CD14-positive monocyte (primary cell): Measurements from ENCODE around the gene SLPI. TPM values are rescaled to one million over a fixed set of nuclear protein-coding genes. Genes with fewer than 3 reads are reported as not detected.
A peak's percentile ranks its signal among the peaks of the same experiment; 100 is the strongest.

Experiments used
- DNase-seq, 3 donors: peaks; one replicate each; pipeline ENCODE4 v3.0.0-alpha.2; 2011 to 2022
- H2AFZ ChIP-seq: 2 replicates; pipeline ENCODE4 v1.6.0; 2012; ENCODE audit warnings: mild to moderate bottlenecking, low read depth, low read length, inconsistent platforms; ENCODE audit not compliant: insufficient read depth, poor library complexity, severe bottlenecking
- H3K27ac ChIP-seq, 2 donors: 1 replicate in 1 of 2; 2 replicates in 1 of 2; pipeline ENCODE4 v1.5.1; 2012 to 2013; ENCODE audit warnings: low read length in 2 of 2, control low read depth in 1 of 2, inconsistent platforms in 1 of 2, low read depth in 1 of 2, mild to moderate bottlenecking in 1 of 2
- H3K27me3 ChIP-seq, 2 donors: one replicate each; pipeline versions ENCODE4 v1.6.0 to v1.6.1; 2011 to 2013; ENCODE audit warnings: low read length in 2 of 2; ENCODE audit not compliant: control insufficient read depth in 2 of 2, insufficient read depth in 2 of 2
- H3K36me3 ChIP-seq, 2 donors: replicated peaks in 1 of 2; 1 replicate in 1 of 2; 2 replicates in 1 of 2; pipeline versions ENCODE4 v1.5.1 to v1.6.1; 2012 to 2013; ENCODE audit warnings: low read length in 2 of 2, control low read depth in 1 of 2, inconsistent platforms in 1 of 2, mild to moderate bottlenecking in 1 of 2; ENCODE audit not compliant: insufficient read depth in 2 of 2, control insufficient read depth in 1 of 2
- H3K4me1 ChIP-seq, 2 donors: 1 replicate in 1 of 2; 2 replicates in 1 of 2; pipeline versions ENCODE4 v1.5.1 to v1.6.1; 2012 to 2013; ENCODE audit warnings: low read length in 2 of 2, control low read depth in 1 of 2, inconsistent platforms in 1 of 2, mild to moderate bottlenecking in 1 of 2, moderate library complexity in 1 of 2; ENCODE audit not compliant: insufficient read depth in 2 of 2, control insufficient read depth in 1 of 2
- H3K4me2 ChIP-seq: replicated peaks from 2 replicates; pipeline ENCODE3; 2012; ENCODE audit warnings: low read length, moderate library complexity, mild to moderate bottlenecking; ENCODE audit not compliant: poor library complexity, severe bottlenecking; ENCODE audit errors: extremely low read depth
- H3K4me3 ChIP-seq, 3 experiments: fragments of 200-600 bp in 1 of 3; sonication (generic) in 1 of 3; replicated peaks in 1 of 3; 1 replicate in 2 of 3; 2 replicates in 1 of 3; pipeline ENCODE4 v1.5.1; 2011 to 2013; ENCODE audit warnings: low read length in 3 of 3, mild to moderate bottlenecking in 3 of 3, control low read depth in 2 of 3, low read depth in 2 of 3, inconsistent platforms in 1 of 3, moderate library complexity in 1 of 3
- H3K79me2 ChIP-seq: 2 replicates; pipeline ENCODE4 v1.6.0; 2012; ENCODE audit warnings: mild to moderate bottlenecking, control low read depth, inconsistent platforms, low read length, moderate library complexity; ENCODE audit not compliant: insufficient read depth
- H3K9ac ChIP-seq: 2 replicates; pipeline ENCODE4 v1.6.0; 2017; ENCODE audit warnings: low read length, mild to moderate bottlenecking; ENCODE audit not compliant: insufficient read depth, poor library complexity, severe bottlenecking
- H3K9me3 ChIP-seq, 2 donors: replicated peaks in 1 of 2; 1 replicate in 1 of 2; 2 replicates in 1 of 2; pipeline versions ENCODE4 v1.5.1 to v1.6.1; 2012 to 2013; ENCODE audit warnings: low read length in 2 of 2, control low read depth in 1 of 2; ENCODE audit not compliant: control insufficient read depth in 1 of 2, insufficient read depth in 1 of 2
- H4K20me1 ChIP-seq: 2 replicates; pipeline ENCODE4 v1.6.0; 2012; ENCODE audit warnings: mild to moderate bottlenecking, low read length, control low read depth, moderate library complexity; ENCODE audit not compliant: insufficient read depth
- H3K27ac Mint-ChIP-seq, 7 donors: one replicate each; pipeline ENCODE4 v1.8.0; 2020; ENCODE audit warnings: mild to moderate bottlenecking in 7 of 7, mixed read lengths in 7 of 7, moderate library complexity in 6 of 7, inconsistent platforms in 2 of 7
- H3K27me3 Mint-ChIP-seq, 3 donors: one replicate each; pipeline ENCODE4 v1.8.0; 2021 to 2022; ENCODE audit warnings: low read depth in 3 of 3, mild to moderate bottlenecking in 3 of 3, mixed read lengths in 3 of 3, moderate library complexity in 3 of 3, inconsistent platforms in 1 of 3
- H3K36me3 Mint-ChIP-seq, 2 donors: one replicate each; pipeline ENCODE4 v1.8.0; 2020; ENCODE audit warnings: mixed read lengths in 2 of 2, inconsistent platforms in 1 of 2, mild to moderate bottlenecking in 1 of 2
- H3K4me1 Mint-ChIP-seq: one replicate; pipeline ENCODE4 v1.8.0; 2020; ENCODE audit warnings: mild to moderate bottlenecking, mixed read lengths
- H3K4me3 Mint-ChIP-seq, 2 donors: one replicate each; pipeline ENCODE4 v1.8.0; 2020; ENCODE audit warnings: mild to moderate bottlenecking in 2 of 2, mixed read lengths in 2 of 2, moderate library complexity in 1 of 2
- H3K9me3 Mint-ChIP-seq, 7 donors: one replicate each; pipeline ENCODE4 v1.8.0; 2020 to 2022; ENCODE audit warnings: mixed read lengths in 7 of 7, mild to moderate bottlenecking in 6 of 7, moderate library complexity in 6 of 7, inconsistent platforms in 2 of 7
- WGBS: methylation state at CpG from one replicate; pipeline ENCODE4 v1.1.5; 2013; ENCODE audit warnings: missing lambda C conversion rate; ENCODE audit not compliant: insufficient coverage; 5-methylcytosine and 5-hydroxymethylcytosine counted together
- intact Hi-C, 2 donors: fragments of 100-400 bp; cut with micrococcal nuclease; formaldehyde crosslinking; loops; one replicate each; pipeline versions ENCODE4 v1.15.0 to v1.15.1; 2023
- polyA minus RNA-seq: library from RNA; depleted of rRNA, polyadenylated mRNA; stranded (reverse); fragments of >200 nt; gene quantifications from 2 replicates; pipeline ENCODE4 v1.2.3, GENCODE V29; 2012
- polyA plus RNA-seq, 3 donors: library from polyadenylated mRNA; depleted of rRNA in 1 of 3; unstranded in 2 of 3; stranded (reverse) in 1 of 3; fragments of 300-500 nt in 2 of 3; fragments of >200 nt in 1 of 3; fragmentation: Illumina TruSeq in 2 of 3; gene quantifications; 1 replicate in 2 of 3; 2 replicates in 1 of 3; pipeline ENCODE4 v1.2.3, GENCODE V29; 2012 to 2021
- total RNA-seq, 12 experiments: library from RNA in 1 of 12; stranded (reverse) in 1 of 12; fragments of 120-200 nt in 1 of 12; gene quantifications; one replicate each; pipeline ENCODE4 v1.2.4 and lab custom pipeline; 2013 to 2026; ENCODE audit warnings: mixed read lengths in 6 of 12, inconsistent platforms in 1 of 12
- TF ChIP-seq, protein P1 (sequence below): fragments of 200-600 bp; IDR thresholded peaks from one replicate; pipeline ENCODE4 v1.8.0; 2022; ENCODE audit warnings: antibody characterized with exemption, mild to moderate bottlenecking

The SLPI gene, protein sequence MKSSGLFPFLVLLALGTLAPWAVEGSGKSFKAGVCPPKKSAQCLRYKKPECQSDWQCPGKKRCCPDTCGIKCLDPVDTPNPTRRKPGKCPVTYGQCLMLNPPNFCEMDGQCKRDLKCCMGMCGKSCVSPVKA
- 0.39 TPM for total RNA-seq (2013)
- polyA plus RNA-seq (1 to 10 TPM in 1 of 3 donors, under 1 TPM in 2; 0.47 to 1.2 (median 0.71) TPM), polyA minus RNA-seq (not detected in 2 replicates), total RNA-seq (lab: John Stamatoyannopoulos, UW) (0.74 to 13.2 (median 1.9) reads per million in 11 experiments)

DNA sequence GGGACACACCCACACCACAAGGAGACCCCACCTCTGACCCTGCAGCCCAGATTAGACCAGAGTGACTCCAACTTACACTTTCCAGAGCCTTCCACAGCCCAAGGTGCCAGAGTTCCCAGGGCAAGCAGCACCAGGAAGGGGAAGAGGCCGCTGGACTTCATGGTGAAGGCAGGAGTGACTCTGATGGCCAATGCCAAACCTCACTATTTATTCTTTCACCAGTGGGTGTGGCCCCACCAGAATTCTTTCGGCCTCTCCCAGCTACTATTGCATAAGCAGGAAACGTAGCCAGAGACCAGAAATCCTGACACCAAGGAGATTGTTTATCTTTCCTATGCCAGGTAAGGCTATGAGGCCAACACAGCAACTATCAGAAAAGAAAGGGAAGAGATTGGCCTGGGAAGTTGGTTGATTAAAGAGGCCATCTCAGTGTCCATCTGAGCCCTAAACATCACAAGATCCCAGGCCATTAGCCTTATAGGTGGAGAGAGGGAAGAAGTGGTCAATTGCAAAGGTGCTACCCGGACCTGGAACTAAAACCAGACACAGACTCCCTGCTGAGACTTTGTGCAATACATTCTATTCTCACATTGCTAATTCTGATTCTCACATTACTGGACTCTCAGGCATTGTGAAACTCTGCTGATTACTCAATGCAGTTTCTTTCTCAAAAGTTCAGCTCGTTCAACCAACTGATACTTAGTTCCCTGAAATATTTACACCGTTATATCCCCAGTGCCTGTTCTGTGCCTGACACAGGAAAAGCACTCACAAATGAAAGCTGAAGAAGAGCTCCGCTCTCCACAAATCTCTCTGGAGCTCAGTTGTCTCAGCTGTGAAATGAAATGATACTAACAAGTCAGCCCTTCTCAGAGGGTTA, at the start of gene SLPI:
Gene SLPI (minus strand): TSS at position 182 of the 880 bp plus-strand sequence. CDS start 21 bp downstream, at position 161.
- Histone ChIP-seq H3K9ac (peak within 1 kb of the TSS; percentile 4), H3K27me3 (no peaks in the 10 kb centered on the region), H3K36me3 (no peaks in the 10 kb centered on the region), H3K4me1 (peaks cover 30 to 38% of the 10 kb centered on the region in 2 donors), H3K4me2 (peak within 1 kb of the TSS; percentile 51), H4K20me1 (no peaks in the 10 kb centered on the region), H3K27ac (peak within 1 kb of the TSS in 1 of 2 donors; percentile 67), H3K9me3 (no peaks in the 10 kb centered on the region), H2AFZ (peak within 1 kb of the TSS; percentile 18), H3K4me3 (peak within 1 kb of the TSS in 1 of 3 experiments; percentile 43), H3K79me2 (no peaks in the 10 kb centered on the region)
- intact Hi-C loops, result no loop called here
- peak; percentile 64 to 90 (median 80) for DNase-seq
- 0% methylated on average over 1 of the region's 7 CpGs for WGBS
- Mint-ChIP-seq H3K27me3 (peaks cover 1 to 11% (median 4%) of the 10 kb centered on the region in 3 donors), H3K4me3 (peak within 1 kb of the TSS in 1 of 2 donors; percentile 53), H3K27ac (peak within 1 kb of the TSS; percentile 32 to 84 (median 79)), H3K9me3 (no peaks in the 10 kb centered on the region), H3K4me1 (peaks cover 41% of the 10 kb centered on the region), H3K36me3 (no peaks in the 10 kb centered on the region)
- TF ChIP-seq, protein P1, sequence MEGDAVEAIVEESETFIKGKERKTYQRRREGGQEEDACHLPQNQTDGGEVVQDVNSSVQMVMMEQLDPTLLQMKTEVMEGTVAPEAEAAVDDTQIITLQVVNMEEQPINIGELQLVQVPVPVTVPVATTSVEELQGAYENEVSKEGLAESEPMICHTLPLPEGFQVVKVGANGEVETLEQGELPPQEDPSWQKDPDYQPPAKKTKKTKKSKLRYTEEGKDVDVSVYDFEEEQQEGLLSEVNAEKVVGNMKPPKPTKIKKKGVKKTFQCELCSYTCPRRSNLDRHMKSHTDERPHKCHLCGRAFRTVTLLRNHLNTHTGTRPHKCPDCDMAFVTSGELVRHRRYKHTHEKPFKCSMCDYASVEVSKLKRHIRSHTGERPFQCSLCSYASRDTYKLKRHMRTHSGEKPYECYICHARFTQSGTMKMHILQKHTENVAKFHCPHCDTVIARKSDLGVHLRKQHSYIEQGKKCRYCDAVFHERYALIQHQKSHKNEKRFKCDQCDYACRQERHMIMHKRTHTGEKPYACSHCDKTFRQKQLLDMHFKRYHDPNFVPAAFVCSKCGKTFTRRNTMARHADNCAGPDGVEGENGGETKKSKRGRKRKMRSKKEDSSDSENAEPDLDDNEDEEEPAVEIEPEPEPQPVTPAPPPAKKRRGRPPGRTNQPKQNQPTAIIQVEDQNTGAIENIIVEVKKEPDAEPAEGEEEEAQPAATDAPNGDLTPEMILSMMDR, result no peak
